Psoas muscle (tissue), 8 donors: ENCODE measurements around the gene SHE. TPM values are rescaled to one million over a fixed set of nuclear protein-coding genes. Genes with fewer than 3 reads are reported as not detected.
"Not testable (repeated sequence)": the region's sequence is repeated elsewhere in the genome, so short reads cannot be mapped to it uniquely, and the experiment has no call there.

Source experiments
- ATAC-seq, 4 donors: fragments of 200-7000 bp; cut with Tn5 transposase; one replicate each; pipeline ENCODE4 v1.9.1; 2020; ENCODE audit warnings: moderate library complexity in 3 of 4, mild to moderate bottlenecking in 2 of 4
- DNase-seq, 2 donors: peaks; one replicate each; pipeline ENCODE4 v3.0.0-alpha.2; 2020
- H3K27ac ChIP-seq: fragments of 200-600 bp; one replicate; pipeline ENCODE4 v1.8.0; 2022
- H3K27me3 ChIP-seq, 3 donors: fragments of 200-600 bp in 1 of 3; one replicate each; pipeline versions ENCODE4 v1.6.1 to v1.8.0; 2013 to 2022; ENCODE audit warnings: low read length in 2 of 3, mild to moderate bottlenecking in 2 of 3, moderate library complexity in 1 of 3; ENCODE audit not compliant: insufficient read depth in 3 of 3
- H3K36me3 ChIP-seq, 2 donors: fragments of 200-600 bp in 1 of 2; one replicate each; pipeline versions ENCODE4 v1.6.1 to v1.8.0; 2013 to 2022; ENCODE audit warnings: low read depth in 1 of 2, mild to moderate bottlenecking in 1 of 2, moderate library complexity in 1 of 2; ENCODE audit not compliant: insufficient read depth in 1 of 2
- H3K4me1 ChIP-seq: fragments of 200-600 bp; one replicate; pipeline ENCODE4 v1.8.0; 2022
- H3K4me3 ChIP-seq: fragments of 200-600 bp; one replicate; pipeline ENCODE4 v1.8.0; 2022; ENCODE audit warnings: mild to moderate bottlenecking
- H3K9me3 ChIP-seq: fragments of 200-600 bp; one replicate; pipeline ENCODE4 v1.8.0; 2022
- CTCF ChIP-seq: fragments of 200-600 bp; IDR thresholded peaks from one replicate; pipeline ENCODE4 v1.8.0; 2022; ENCODE audit warnings: antibody characterized with exemption
- WGBS, 3 donors: extraction: QIAGEN DNeasy Blood & Tissue Kit; methylation state at CpG; one replicate each; pipeline versions ENCODE4 v1.1.6 to v1.1.7; 2013; 5-methylcytosine and 5-hydroxymethylcytosine counted together
- intact Hi-C, 2 donors: fragments of 100-400 bp; cut with DNase I; formaldehyde crosslinking; loops; one replicate each; pipeline versions ENCODE4 v1.11.0 to v1.14.2; 2022
- polyA plus RNA-seq, 3 donors: library from polyadenylated mRNA; stranded (reverse); fragments of 200-250 nt; gene quantifications; one replicate each; pipeline ENCODE4 v1.2.3, GENCODE V29; 2013
- total RNA-seq, 4 donors: library from RNA; stranded (reverse); fragmentation: NEBNext Ultra II Directional in 2 of 4; extraction: Animal tissue kit (Norgen Biotek cat#: 25700) in 2 of 4; gene quantifications; one replicate each; pipeline versions ENCODE4 v1.2.1 to v1.2.4, GENCODE V29; 2021 to 2023
- donor health status: healthy with polysubstance abuse.
- donor health status: DM: no; HTN: no; CAD: no; lungs with moderate emphysema.
- donor health status: Bipolar disorder and iron deficiency.
- donor health status: healthy.
- donor health status: DM: yes; HTN: yes; CAD: no.
- donor health status: DM: no; HTN: no; CAD: no.
- donor health status: DM: no; HTN: no; CAD: no.
- donor health status: DM: yes; HTN: yes; CAD: no.

Gene SHE
- total and polyA plus RNA-seq, 7 donors = 4.0 to 7.4 (median 6.2) TPM

- H3K27ac ChIP-seq = peak overlapping the region; percentile 27
- no peak overlapping the region for H3K4me3 ChIP-seq
These were observed 10.1 kb downstream of the SHE start for GRCh38 chr1:154492115-154492514.

GRCh38 chr1:154490317-154490716 lies 11.9 kb downstream of the SHE start:
- no peak for TF ChIP-seq CTCF
- H3K27ac ChIP-seq = no peak overlapping the region
- H3K4me1 ChIP-seq = peaks cover 14% of the 10 kb centered on the region

More at GRCh38 chr1:154492115-154492514, 10.1 kb downstream of the SHE start:
- TF ChIP-seq CTCF = no peak
- 53 to 63% (median 60%) methylated on average over 4 of the region's 4 CpGs for WGBS, 3 donors
- peaks cover 3% of the 10 kb centered on the region for H3K4me1 ChIP-seq
- DNase-seq = no peak
- intact Hi-C loops = no loop called here
- no peak for ATAC-seq
- peaks cover 0 to 5% (median 0%) of the 10 kb centered on the region in 3 donors for H3K27me3 ChIP-seq
- H3K36me3 ChIP-seq = no peaks in the 10 kb centered on the region
- no peaks in the 10 kb centered on the region for H3K9me3 ChIP-seq

GRCh38 chr1:154489695-154490274 lies 12.4 kb downstream of the SHE start:
- Histone ChIP-seq H3K9me3 (no peaks in the 10 kb centered on the region), H3K27me3 (peaks cover 0 to 5% (median 0%) of the 10 kb centered on the region in 3 donors), H3K36me3 (no peaks in the 10 kb centered on the region), H3K4me1 (peaks cover 14% of the 10 kb centered on the region), H3K4me3 (no peak overlapping the region), H3K27ac (no peak overlapping the region)
- intact Hi-C loops = loop anchor here (2.0 to 10.0 kb wide), 3 partner anchors 15 to 175 kb away; no protein-coding TSS in a partner anchor
- no peak for ATAC-seq
- TF ChIP-seq CTCF = no peak
- WGBS, 3 donors = 38 to 47% (median 47%) methylated on average over 5 of the region's 5 CpGs
- DNase-seq = no peak

More at GRCh38 chr1:154490317-154490716, 11.9 kb downstream of the SHE start:
- no peaks in the 10 kb centered on the region for H3K9me3 ChIP-seq
- ATAC-seq = no peak
- 55 to 69% (median 68%) methylated on average over 1 of the region's 1 CpG for WGBS, 3 donors
- intact Hi-C loops = loop anchor here in 1 of 2 donors (2.0 kb wide), 1 partner anchor 14 kb away; no protein-coding TSS in a partner anchor
- DNase-seq = no peak
- no peak overlapping the region for H3K4me3 ChIP-seq
- no peaks in the 10 kb centered on the region for H3K36me3 ChIP-seq
- peaks cover 0 to 5% (median 0%) of the 10 kb centered on the region in 3 donors for H3K27me3 ChIP-seq

- Histone ChIP-seq H3K9me3 (no peaks in the 10 kb centered on the region), H3K27ac (no peak overlapping the region), H3K36me3 (no peaks in the 10 kb centered on the region), H3K27me3 (peaks cover 0 to 5% (median 0%) of the 10 kb centered on the region in 3 donors), H3K4me3 (no peak overlapping the region), H3K4me1 (peaks cover 14% of the 10 kb centered on the region)
- DNase-seq (no peak), ATAC-seq (no peak)
- WGBS, 3 donors = 28 to 32% (median 28%) methylated on average over 20 of the region's 20 CpGs
- intact Hi-C loops = loop anchor here (5.0 to 10.0 kb wide), 2 partner anchors 33 to 176 kb away; no protein-coding TSS in a partner anchor
- no peak for TF ChIP-seq CTCF
These were observed 13.3 kb downstream of the SHE start for GRCh38 chr1:154488922-154489321.

- H3K36me3 ChIP-seq, H3K27me3 ChIP-seq, ATAC-seq, DNase-seq, H3K4me3 ChIP-seq, H3K9me3 ChIP-seq: not testable (repeated sequence)
- 57 to 70% (median 61%) methylated on average over 5 of the region's 5 CpGs for WGBS, 3 donors
- intact Hi-C loops = loop anchor here (5.0 to 10.0 kb wide), 2 partner anchors 36 to 178 kb away; no protein-coding TSS in a partner anchor
- peaks cover 14% of the 10 kb centered on the region for H3K4me1 ChIP-seq
- H3K27ac ChIP-seq = peak overlapping the region; percentile 25
These were observed 15.5 kb downstream of the SHE start for GRCh38 chr1:154486756-154487155.
